C4-2B (cell line): Measurements from ENCODE around the gene NDUFA11.

Experiments used
- ZFX ChIP-seq: fragments of 450-650 bp; IDR thresholded peaks from 2 replicates; pipeline ENCODE4 v1.6.1; 2017
- TF ChIP-seq, protein P1 (sequence below): fragments of 450-650 bp; conservative IDR thresholded peaks from 2 replicates; pipeline ENCODE4 v1.5.1; 2017; ENCODE audit warnings: mild to moderate bottlenecking

DNA sequence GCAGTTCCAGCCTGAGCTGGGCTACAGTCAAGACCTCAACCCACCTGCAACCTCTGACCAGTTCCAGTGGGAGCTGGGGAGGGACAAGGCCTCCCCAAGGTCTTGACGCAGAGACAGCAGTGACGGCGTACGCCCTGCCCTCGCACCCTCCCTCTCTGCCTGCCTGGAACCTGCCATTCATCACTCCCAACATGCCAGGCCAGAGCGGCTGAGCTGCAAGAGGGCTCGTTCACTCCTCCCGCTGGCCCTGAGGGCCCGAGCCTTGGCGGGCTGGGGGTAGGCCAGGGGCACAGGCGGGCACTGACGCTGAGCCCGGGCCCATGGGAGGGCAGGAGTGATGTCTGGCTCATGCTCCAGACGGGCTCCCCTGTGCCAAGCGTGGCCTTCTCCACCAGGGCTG lies 8.2 kb downstream of the NDUFA11 start:
- TF ChIP-seq, protein P1, sequence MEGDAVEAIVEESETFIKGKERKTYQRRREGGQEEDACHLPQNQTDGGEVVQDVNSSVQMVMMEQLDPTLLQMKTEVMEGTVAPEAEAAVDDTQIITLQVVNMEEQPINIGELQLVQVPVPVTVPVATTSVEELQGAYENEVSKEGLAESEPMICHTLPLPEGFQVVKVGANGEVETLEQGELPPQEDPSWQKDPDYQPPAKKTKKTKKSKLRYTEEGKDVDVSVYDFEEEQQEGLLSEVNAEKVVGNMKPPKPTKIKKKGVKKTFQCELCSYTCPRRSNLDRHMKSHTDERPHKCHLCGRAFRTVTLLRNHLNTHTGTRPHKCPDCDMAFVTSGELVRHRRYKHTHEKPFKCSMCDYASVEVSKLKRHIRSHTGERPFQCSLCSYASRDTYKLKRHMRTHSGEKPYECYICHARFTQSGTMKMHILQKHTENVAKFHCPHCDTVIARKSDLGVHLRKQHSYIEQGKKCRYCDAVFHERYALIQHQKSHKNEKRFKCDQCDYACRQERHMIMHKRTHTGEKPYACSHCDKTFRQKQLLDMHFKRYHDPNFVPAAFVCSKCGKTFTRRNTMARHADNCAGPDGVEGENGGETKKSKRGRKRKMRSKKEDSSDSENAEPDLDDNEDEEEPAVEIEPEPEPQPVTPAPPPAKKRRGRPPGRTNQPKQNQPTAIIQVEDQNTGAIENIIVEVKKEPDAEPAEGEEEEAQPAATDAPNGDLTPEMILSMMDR = no peak
- no peak for TF ChIP-seq ZFX
